Fibroblast of lung (primary cell): ENCODE data around the gene SNX6. TPM values are rescaled to one million over a fixed set of nuclear protein-coding genes. Genes with fewer than 3 reads are reported as not detected.
"Not testable (repeated sequence)": the region's sequence is repeated elsewhere in the genome, so short reads cannot be mapped to it uniquely, and the experiment has no call there.

ENCODE experiments used
- DNase-seq, 2 donors: peaks; one replicate each; pipeline versions ENCODE4 v3.0.0 to v3.0.0-alpha.2; 2010; ENCODE audit warnings: low read depth in 2 of 2
- H2AFZ ChIP-seq: 2 replicates; pipeline ENCODE4 v1.5.1; 2012; ENCODE audit warnings: low read length, control low read depth, inconsistent platforms
- H3K27ac ChIP-seq: 2 replicates; pipeline ENCODE4 v1.5.1; 2011; ENCODE audit warnings: low read length, control low read depth; ENCODE audit not compliant: insufficient read depth
- H3K27me3 ChIP-seq: 2 replicates; pipeline ENCODE4 v1.5.1; 2011; ENCODE audit warnings: mild to moderate bottlenecking, low read length; ENCODE audit not compliant: control insufficient read depth, insufficient read depth
- H3K36me3 ChIP-seq: 2 replicates; pipeline ENCODE4 v1.5.1; 2011; ENCODE audit warnings: low read length; ENCODE audit not compliant: control insufficient read depth, insufficient read depth
- H3K4me1 ChIP-seq: 2 replicates; pipeline ENCODE4 v1.5.1; 2011; ENCODE audit warnings: low read length; ENCODE audit not compliant: control insufficient read depth, insufficient read depth; ENCODE audit errors: extremely low read depth
- H3K4me2 ChIP-seq: 2 replicates; pipeline ENCODE4 v1.5.1; 2011; ENCODE audit warnings: low read length, control low read depth; ENCODE audit not compliant: insufficient read depth; ENCODE audit errors: extremely low read depth
- H3K4me3 ChIP-seq, 4 experiments: fragments of 200-600 bp in 1 of 4; sonication (generic) in 1 of 4; replicated peaks in 1 of 4; 2 replicates each; pipeline ENCODE4 v1.5.1; 2011 to 2016; ENCODE audit warnings: low read length in 4 of 4, low read depth in 3 of 4, mild to moderate bottlenecking in 3 of 4, control low read depth in 2 of 4, inconsistent platforms in 1 of 4, mixed read lengths in 1 of 4; ENCODE audit not compliant: insufficient read depth in 1 of 4; ENCODE audit errors: control extremely low read depth in 1 of 4
- H3K79me2 ChIP-seq: 2 replicates; pipeline ENCODE4 v1.5.1; 2012; ENCODE audit warnings: mild to moderate bottlenecking, low read length, inconsistent platforms; ENCODE audit not compliant: control insufficient read depth, insufficient read depth
- H3K9ac ChIP-seq: 2 replicates; pipeline ENCODE4 v1.5.1; 2011; ENCODE audit warnings: mild to moderate bottlenecking, low read length, control low read depth; ENCODE audit not compliant: insufficient read depth
- H3K9me3 ChIP-seq: 2 replicates; pipeline ENCODE4 v1.5.1; 2012; ENCODE audit warnings: low read depth, low read length; ENCODE audit not compliant: control insufficient read depth, insufficient read depth
- H4K20me1 ChIP-seq: 2 replicates; pipeline ENCODE4 v1.5.1; 2011; ENCODE audit warnings: low read length; ENCODE audit not compliant: control insufficient read depth, insufficient read depth; ENCODE audit errors: extremely low read depth
- CTCF ChIP-seq, 2 donors: IDR thresholded peaks in 1 of 2; conservative IDR thresholded peaks in 1 of 2; 1 replicate in 1 of 2; 2 replicates in 1 of 2; pipeline ENCODE4 v1.5.1; 2011 to 2012; ENCODE audit warnings: low read length in 2 of 2, control low read depth in 1 of 2, inconsistent platforms in 1 of 2, low read depth in 1 of 2, mild to moderate bottlenecking in 1 of 2
- EZH2 ChIP-seq: IDR thresholded peaks from 2 replicates; pipeline ENCODE4 v1.5.1; 2012; ENCODE audit warnings: low read length, control low read depth, mild to moderate bottlenecking; ENCODE audit errors: missing control alignments
- polyA plus RNA-seq, 2 donors: library from polyadenylated mRNA; depleted of rRNA in 1 of 2; stranded (reverse) in 1 of 2; unstranded in 1 of 2; fragments of >200 nt; gene quantifications; 2 replicates each; pipeline ENCODE4 v1.2.1, GENCODE V29; 2011 to 2012; ENCODE audit warnings: missing spikeins in 1 of 2
- total RNA-seq: library from RNA; depleted of rRNA; stranded (reverse); fragments of >200 nt; gene quantifications from 2 replicates; pipeline ENCODE4 v1.2.1, GENCODE V29; 2014

The SNX6 gene
- total and polyA plus RNA-seq, 2 donors (not counting 1 experiment from before 2014, with no cell fraction given), result 131 to 232 TPM

- TF ChIP-seq EZH2 (no peak), CTCF (conservative IDR thresholded peaks at IDR 0.05 in 1 of 2, IDR thresholded peaks at IDR 0.05 in 1 of 2; ENCODE audit: low read depth in 1 of 2, low read length in 2 of 2) (no peak)
- DNase-seq, result peak; percentile 99 to 100
- Histone ChIP-seq H2AFZ (no peak overlapping the region), H3K79me2 (no peaks in the 10 kb centered on the region), H3K9ac (no peak overlapping the region), H3K27ac (peak overlapping the region; percentile 77), H3K4me2 (peak overlapping the region; percentile 30), H3K9me3 (no peaks in the 10 kb centered on the region), H3K4me1 (peaks cover 13% of the 10 kb centered on the region), H3K4me3 (no peak overlapping the region), H3K36me3 (no peaks in the 10 kb centered on the region), H4K20me1 (no peaks in the 10 kb centered on the region), H3K27me3 (no peaks in the 10 kb centered on the region)
Observed at GRCh38 chr14:34650786-34651584, 21.0 kb upstream of the SNX6 start.

GRCh38 chr14:34650006-34650405, 20.1 kb upstream of the SNX6 start:
- not testable (repeated sequence) for H3K9ac ChIP-seq
- DNase-seq, result peak in 1 of 2 donors; percentile 53

GRCh38 chr14:34649344-34649743, 19.4 kb upstream of the SNX6 start:
- no peaks in the 10 kb centered on the region for H4K20me1 ChIP-seq
- H3K4me2 ChIP-seq, result peak overlapping the region; percentile 51
- peak overlapping the region; percentile 77 for H3K27ac ChIP-seq
- TF ChIP-seq EZH2, result no peak
- H3K27me3 ChIP-seq, result no peaks in the 10 kb centered on the region
- no peaks in the 10 kb centered on the region for H3K36me3 ChIP-seq
- no peak overlapping the region for H3K9ac ChIP-seq
- no peaks in the 10 kb centered on the region for H3K9me3 ChIP-seq
- no peaks in the 10 kb centered on the region for H3K79me2 ChIP-seq
- DNase-seq, result peak; percentile 93 to 94
- H3K4me1 ChIP-seq, result peaks cover 13% of the 10 kb centered on the region
- no peak overlapping the region for H3K4me3 ChIP-seq
- no peak overlapping the region for H2AFZ ChIP-seq

More at GRCh38 chr14:34650006-34650405, 20.1 kb upstream of the SNX6 start:
- not testable (repeated sequence) for H3K4me3 ChIP-seq, H2AFZ ChIP-seq, H3K27me3 ChIP-seq, H3K79me2 ChIP-seq, H3K9me3 ChIP-seq, H4K20me1 ChIP-seq, H3K36me3 ChIP-seq
- Histone ChIP-seq H3K4me2 (peak overlapping the region; percentile 58), H3K27ac (peak overlapping the region; percentile 77), H3K4me1 (peaks cover 13% of the 10 kb centered on the region)
